Germinal center (tissue), 1 donor: ENCODE measurements around the gene TMEM140.
"Not testable (repeated sequence)": the region's sequence is repeated elsewhere in the genome, so short reads cannot be mapped to it uniquely, and the experiment has no call there.

Source experiments
- DNase-seq: peaks from one replicate; pipeline ENCODE4 v3.0.0; 2012; ENCODE audit warnings: mixed read lengths, low spot score

Gene TMEM140

GRCh38 chr7:135195156-135195555 lies 47.3 kb downstream of the TMEM140 start:
- DNase-seq = no peak

- no peak for DNase-seq
These were observed 48.2 kb downstream of the TMEM140 start for GRCh38 chr7:135195968-135196629.

GRCh38 chr7:135197343-135197742 lies 49.5 kb downstream of the TMEM140 start:
- DNase-seq = no peak

GRCh38 chr7:135197906-135198655 lies 50.2 kb downstream of the TMEM140 start:
- DNase-seq = no peak

GRCh38 chr7:135199439-135199838 lies 51.6 kb downstream of the TMEM140 start:
- no peak for DNase-seq

GRCh38 chr7:135200821-135201331 lies 53.0 kb downstream of the TMEM140 start:
- DNase-seq = no peak

GRCh38 chr7:135201350-135201749 lies 53.5 kb downstream of the TMEM140 start:
- no peak for DNase-seq

GRCh38 chr7:135204341-135204749 lies 56.5 kb downstream of the TMEM140 start:
- no peak for DNase-seq

- DNase-seq = no peak
These were observed 57.0 kb downstream of the TMEM140 start for GRCh38 chr7:135204876-135205275.

- no peak for DNase-seq
These were observed 58.0 kb downstream of the TMEM140 start for GRCh38 chr7:135205850-135206249.

GRCh38 chr7:135206941-135207391 lies 59.1 kb downstream of the TMEM140 start:
- peak; percentile 32 for DNase-seq

GRCh38 chr7:135207406-135208101 lies 59.7 kb downstream of the TMEM140 start:
- DNase-seq = no peak

GRCh38 chr7:135208102-135208793 lies 60.4 kb downstream of the TMEM140 start:
- DNase-seq = no peak

- DNase-seq = no peak
These were observed 61.5 kb downstream of the TMEM140 start for GRCh38 chr7:135209225-135209834.

GRCh38 chr7:135210888-135211178 lies 63.0 kb downstream of the TMEM140 start:
- DNase-seq = no peak

- peak; percentile 100 for DNase-seq
These were observed 63.5 kb downstream of the TMEM140 start, which contains the start of gene WDR91 for GRCh38 chr7:135211179-135211945. Gene WDR91, minus strand, starts transcription at chr7:135211526. Its CDS starts 24 bp downstream, at chr7:135211502.

- not testable (repeated sequence) for DNase-seq
These were observed 64.2 kb downstream of the TMEM140 start for GRCh38 chr7:135211946-135212685.

- DNase-seq = no peak
These were observed 66.0 kb downstream of the TMEM140 start for GRCh38 chr7:135213831-135214230.

- DNase-seq = no peak
These were observed 67.3 kb downstream of the TMEM140 start for GRCh38 chr7:135215180-135215579.

GRCh38 chr7:135215698-135216097 lies 67.8 kb downstream of the TMEM140 start:
- no peak for DNase-seq
